ENCODE measurements around the gene NID2. TPM values are rescaled to one million over a fixed set of nuclear protein-coding genes. Genes with fewer than 3 reads are reported as not detected.

NID2 gene
- total RNA-seq, 1 experiment from 2014 or later, result 9.5 TPM

DNA sequence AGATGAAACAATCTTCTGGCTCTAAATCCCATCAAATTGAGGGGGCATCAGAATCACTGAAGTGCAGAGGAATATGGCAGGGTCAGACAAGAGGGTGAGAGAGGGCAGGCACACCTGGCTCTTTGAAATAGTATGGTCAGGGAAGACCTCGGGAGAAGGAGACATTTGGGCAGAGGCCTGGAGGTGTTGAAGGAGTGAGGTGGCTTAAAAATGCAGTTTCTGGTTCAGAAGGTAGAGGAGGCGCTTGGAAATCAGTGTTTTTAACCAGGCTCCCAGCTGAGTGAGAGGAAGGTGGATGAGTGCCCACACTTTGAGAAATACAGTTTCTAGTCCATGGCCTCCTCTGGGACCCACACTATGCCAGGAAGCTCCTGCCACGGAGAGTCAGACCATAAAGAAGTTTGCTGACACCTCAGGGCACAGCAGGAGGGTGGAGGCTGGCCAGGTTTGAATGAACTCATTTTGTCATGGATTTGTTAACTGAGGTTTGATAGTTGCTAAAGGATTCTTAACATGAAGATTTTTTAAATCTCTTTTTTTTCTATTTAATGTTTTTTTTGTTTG, 20.1 kb downstream of the NID2 start:
- BruUV-seq (replicated peaks), result no TSS peak
- DNase-seq, result no peak
- POLR2A ChIA-PET, result no interaction called here

DNA sequence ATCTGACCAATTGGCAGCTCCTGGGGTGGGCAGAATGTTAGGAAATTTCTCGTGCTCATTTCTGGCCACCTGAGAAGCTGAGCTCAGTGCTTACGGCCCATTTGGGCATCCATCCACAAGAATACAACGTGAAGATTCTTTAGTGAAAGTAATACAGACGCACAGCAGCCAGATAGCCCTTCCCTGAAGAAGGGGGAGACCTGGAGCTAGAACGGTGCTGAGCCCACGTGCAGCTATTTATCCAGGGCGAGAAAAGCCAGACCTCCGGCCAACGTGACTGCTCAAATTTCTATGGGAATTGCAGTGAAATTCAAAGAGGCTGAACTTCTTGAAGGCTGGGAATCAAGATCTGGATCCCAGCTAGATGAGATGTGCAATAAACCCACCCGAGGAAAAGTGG, 20.7 kb downstream of the NID2 start:
- H3K4me3 ChIP-seq (ENCODE audit: low read depth, low read length), result no peak overlapping the region
- CTCF ChIA-PET, result no interaction called here
- Mint-ChIP-seq H3K4me1 (ENCODE audit: low read depth, unreplicated experiment) (peaks cover 27% of the 10 kb centered on the region), H3K27ac (ENCODE audit: unreplicated experiment) (peak overlapping the region; percentile 6), H3K9me3 (ENCODE audit: unreplicated experiment) (no peaks in the 10 kb centered on the region), H3K36me3 (ENCODE audit: insufficient read depth, unreplicated experiment) (no peaks in the 10 kb centered on the region), H3K4me3 (ENCODE audit: unreplicated experiment) (no peak overlapping the region), H3K27me3 (ENCODE audit: insufficient read depth, unreplicated experiment) (no peaks in the 10 kb centered on the region)
- H3K36me3 ChIP-seq (ENCODE audit: control insufficient read depth, insufficient read depth, low read length), result no peaks in the 10 kb centered on the region
- no peaks in the 10 kb centered on the region for H3K9me3 ChIP-seq
- no TSS peak for BruUV-seq (replicated peaks)
- TF ChIP-seq, protein P1, sequence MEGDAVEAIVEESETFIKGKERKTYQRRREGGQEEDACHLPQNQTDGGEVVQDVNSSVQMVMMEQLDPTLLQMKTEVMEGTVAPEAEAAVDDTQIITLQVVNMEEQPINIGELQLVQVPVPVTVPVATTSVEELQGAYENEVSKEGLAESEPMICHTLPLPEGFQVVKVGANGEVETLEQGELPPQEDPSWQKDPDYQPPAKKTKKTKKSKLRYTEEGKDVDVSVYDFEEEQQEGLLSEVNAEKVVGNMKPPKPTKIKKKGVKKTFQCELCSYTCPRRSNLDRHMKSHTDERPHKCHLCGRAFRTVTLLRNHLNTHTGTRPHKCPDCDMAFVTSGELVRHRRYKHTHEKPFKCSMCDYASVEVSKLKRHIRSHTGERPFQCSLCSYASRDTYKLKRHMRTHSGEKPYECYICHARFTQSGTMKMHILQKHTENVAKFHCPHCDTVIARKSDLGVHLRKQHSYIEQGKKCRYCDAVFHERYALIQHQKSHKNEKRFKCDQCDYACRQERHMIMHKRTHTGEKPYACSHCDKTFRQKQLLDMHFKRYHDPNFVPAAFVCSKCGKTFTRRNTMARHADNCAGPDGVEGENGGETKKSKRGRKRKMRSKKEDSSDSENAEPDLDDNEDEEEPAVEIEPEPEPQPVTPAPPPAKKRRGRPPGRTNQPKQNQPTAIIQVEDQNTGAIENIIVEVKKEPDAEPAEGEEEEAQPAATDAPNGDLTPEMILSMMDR (IDR thresholded peaks at IDR 0.05; ENCODE audit: insufficient read depth in 1 of 2, low read depth in 1 of 2, low read length in 1 of 2, severe bottlenecking in 1 of 2, unreplicated experiment in 1 of 2), result no peak
- POLR2A ChIA-PET, result no interaction called here
- no peaks in the 10 kb centered on the region for H3K27me3 ChIP-seq (replicated peaks; ENCODE audit: control insufficient read depth, insufficient read depth, low read length)
- intact Hi-C loops (cut with micrococcal nuclease; ENCODE audit: unreplicated experiment), result no loop called here
- H3K4me1 ChIP-seq, result peaks cover 18% of the 10 kb centered on the region
- DNase-seq, result no peak

More for the DNA sequence above, 20.1 kb downstream of the NID2 start:
- H3K4me3 Mint-ChIP-seq (ENCODE audit: unreplicated experiment), result no peak overlapping the region
- Histone ChIP-seq H3K36me3 (ENCODE audit: control insufficient read depth, insufficient read depth, low read length) (no peaks in the 10 kb centered on the region), H3K4me1 (peaks cover 18% of the 10 kb centered on the region), H3K27me3 (replicated peaks; ENCODE audit: control insufficient read depth, insufficient read depth, low read length) (no peaks in the 10 kb centered on the region), H3K4me3 (ENCODE audit: low read depth, low read length) (no peak overlapping the region), H3K9me3 (no peaks in the 10 kb centered on the region)
- no peaks in the 10 kb centered on the region for H3K27me3 Mint-ChIP-seq (ENCODE audit: insufficient read depth, unreplicated experiment)
- H3K36me3 Mint-ChIP-seq (ENCODE audit: insufficient read depth, unreplicated experiment), result no peaks in the 10 kb centered on the region
- H3K4me1 Mint-ChIP-seq (ENCODE audit: low read depth, unreplicated experiment), result peaks cover 27% of the 10 kb centered on the region
- CTCF ChIA-PET, result no interaction called here
- intact Hi-C loops (cut with micrococcal nuclease; ENCODE audit: unreplicated experiment), result no loop called here
- TF ChIP-seq, protein P1 (IDR thresholded peaks at IDR 0.05; ENCODE audit: insufficient read depth in 1 of 2, low read depth in 1 of 2, low read length in 1 of 2, severe bottlenecking in 1 of 2, unreplicated experiment in 1 of 2), result no peak
- H3K9me3 Mint-ChIP-seq (ENCODE audit: unreplicated experiment), result no peaks in the 10 kb centered on the region
- peak overlapping the region; percentile 6 for H3K27ac Mint-ChIP-seq (ENCODE audit: unreplicated experiment)

DNA sequence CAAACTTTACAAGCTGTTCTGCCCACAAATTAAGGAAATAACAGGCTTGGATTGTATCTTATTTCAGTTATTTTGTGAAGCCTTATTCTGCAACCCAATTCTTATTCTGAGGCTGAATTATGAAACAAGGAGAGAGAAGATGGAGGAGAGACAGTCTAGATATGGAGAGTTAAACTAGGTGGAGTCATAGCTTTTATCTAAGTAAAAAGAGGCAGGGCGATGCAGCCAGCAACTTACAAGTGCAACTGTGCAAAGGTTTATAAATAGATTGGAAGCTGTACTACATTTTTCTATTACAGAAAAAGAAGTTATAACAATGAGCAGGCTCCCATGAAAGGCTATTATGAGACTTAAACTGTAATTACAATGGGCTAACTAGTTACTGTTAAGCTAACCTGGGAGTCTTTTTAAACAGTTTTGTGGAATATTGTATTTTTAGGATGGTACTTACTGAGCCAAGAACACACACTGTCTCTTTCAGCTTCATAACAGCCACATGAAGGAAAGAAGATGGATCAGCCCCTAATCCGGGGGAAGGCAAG, 22.4 kb downstream of the NID2 start:
- Mint-ChIP-seq H3K9me3 (ENCODE audit: unreplicated experiment) (no peaks in the 10 kb centered on the region), H3K36me3 (ENCODE audit: insufficient read depth, unreplicated experiment) (no peaks in the 10 kb centered on the region), H3K27ac (ENCODE audit: unreplicated experiment) (no peak overlapping the region), H3K4me3 (ENCODE audit: unreplicated experiment) (no peak overlapping the region), H3K4me1 (ENCODE audit: low read depth, unreplicated experiment) (peaks cover 22% of the 10 kb centered on the region), H3K27me3 (ENCODE audit: insufficient read depth, unreplicated experiment) (no peaks in the 10 kb centered on the region)
- no peaks in the 10 kb centered on the region for H3K27me3 ChIP-seq (replicated peaks; ENCODE audit: control insufficient read depth, insufficient read depth, low read length)
- TF ChIP-seq, protein P1 (IDR thresholded peaks at IDR 0.05; ENCODE audit: insufficient read depth in 1 of 2, low read depth in 1 of 2, low read length in 1 of 2, severe bottlenecking in 1 of 2, unreplicated experiment in 1 of 2), result no peak
- no peak overlapping the region for H3K4me3 ChIP-seq (ENCODE audit: low read depth, low read length)
- intact Hi-C loops (cut with micrococcal nuclease; ENCODE audit: unreplicated experiment), result no loop called here
- H3K36me3 ChIP-seq (ENCODE audit: control insufficient read depth, insufficient read depth, low read length), result no peaks in the 10 kb centered on the region
- BruUV-seq (replicated peaks), result no TSS peak
- no peaks in the 10 kb centered on the region for H3K9me3 ChIP-seq
- H3K4me1 ChIP-seq, result peaks cover 18% of the 10 kb centered on the region
- DNase-seq, result no peak
- ChIA-PET CTCF (no interaction called here), POLR2A (interaction anchor here (0.6 kb wide), 1 partner anchor 25 kb away, joined by 8 read pairs; no protein-coding TSS in a partner anchor)

Measured in Caco-2 (cell line).